GM21723 (cell line): ENCODE measurements around the gene PGM2.
A peak's percentile ranks its signal among the peaks of the same experiment; 100 is the strongest.

Experiments
- ATAC-seq: cut with Tn5 transposase; IDR thresholded peaks from one replicate; pipeline ENCODE4 v1.9.1; 2021; ENCODE audit warnings: mild to moderate bottlenecking, moderate library complexity; ENCODE audit not compliant: unreplicated experiment

The PGM2 gene

DNA sequence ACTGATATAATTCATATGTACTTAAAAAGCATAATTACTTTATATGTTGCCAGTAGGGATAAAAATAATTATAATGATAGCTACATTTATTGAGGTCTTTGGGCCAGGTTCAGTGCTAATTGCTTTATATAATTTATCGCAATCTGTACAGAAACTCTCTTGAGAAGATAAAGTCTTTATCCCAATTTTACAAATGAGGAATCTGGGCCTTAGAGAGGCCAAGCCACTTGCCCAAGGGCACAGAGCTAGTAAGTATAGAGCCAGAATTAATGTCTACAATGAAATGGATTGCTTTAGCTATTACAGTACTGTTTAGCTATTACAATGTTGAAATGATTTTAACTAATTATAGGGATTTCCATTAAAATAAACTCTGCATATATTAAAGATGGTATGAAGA lies 33.8 kb downstream of the PGM2 start:
- no peak for ATAC-seq

- no peak for ATAC-seq
Observed at GRCh38 chr4:37862961-37863360, 36.5 kb downstream of the PGM2 start.

- ATAC-seq: no peak
Observed at GRCh38 chr4:37864786-37865185, 38.3 kb downstream of the PGM2 start.

- no peak for ATAC-seq
Observed at GRCh38 chr4:37865450-37865849, 39.0 kb downstream of the PGM2 start.

DNA sequence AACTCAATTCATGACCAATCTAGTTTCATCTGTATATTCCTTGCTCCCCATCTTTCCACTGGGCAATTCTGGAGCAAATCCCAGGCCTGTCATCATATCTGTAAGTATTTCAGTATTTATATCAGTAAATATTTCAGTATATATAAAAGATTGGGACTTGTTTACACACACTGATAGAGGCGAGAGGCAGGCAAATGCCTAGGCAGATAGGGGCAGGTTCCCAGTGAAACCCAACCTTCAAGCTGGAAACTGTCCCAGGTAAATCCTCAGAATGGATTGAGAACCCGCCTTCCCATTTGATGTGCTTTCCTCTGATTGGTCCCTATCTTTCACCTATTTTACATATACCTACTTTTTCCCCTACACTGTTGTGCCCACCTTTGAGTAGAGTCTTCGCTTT lies 40.6 kb downstream of the PGM2 start:
- no peak for ATAC-seq

DNA sequence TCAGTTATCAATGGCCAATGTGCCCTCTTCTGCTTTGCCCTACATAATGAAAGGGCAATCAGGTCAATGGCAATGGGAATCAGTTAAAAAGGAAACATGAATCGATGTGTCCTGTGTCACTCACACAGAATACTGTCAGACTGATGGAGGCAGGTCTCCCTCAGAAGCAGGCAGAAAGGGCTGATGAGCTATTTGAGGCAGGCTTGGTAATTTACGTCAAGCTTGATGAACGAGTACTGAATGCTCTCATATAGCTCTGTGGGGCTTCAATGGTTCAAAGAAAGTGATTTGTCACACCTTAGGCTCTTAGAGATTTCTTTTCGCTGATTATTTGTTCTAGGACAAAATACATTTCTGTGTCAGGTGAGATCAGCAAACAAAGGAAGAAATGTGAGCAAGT lies 41.8 kb downstream of the PGM2 start:
- ATAC-seq: no peak

DNA sequence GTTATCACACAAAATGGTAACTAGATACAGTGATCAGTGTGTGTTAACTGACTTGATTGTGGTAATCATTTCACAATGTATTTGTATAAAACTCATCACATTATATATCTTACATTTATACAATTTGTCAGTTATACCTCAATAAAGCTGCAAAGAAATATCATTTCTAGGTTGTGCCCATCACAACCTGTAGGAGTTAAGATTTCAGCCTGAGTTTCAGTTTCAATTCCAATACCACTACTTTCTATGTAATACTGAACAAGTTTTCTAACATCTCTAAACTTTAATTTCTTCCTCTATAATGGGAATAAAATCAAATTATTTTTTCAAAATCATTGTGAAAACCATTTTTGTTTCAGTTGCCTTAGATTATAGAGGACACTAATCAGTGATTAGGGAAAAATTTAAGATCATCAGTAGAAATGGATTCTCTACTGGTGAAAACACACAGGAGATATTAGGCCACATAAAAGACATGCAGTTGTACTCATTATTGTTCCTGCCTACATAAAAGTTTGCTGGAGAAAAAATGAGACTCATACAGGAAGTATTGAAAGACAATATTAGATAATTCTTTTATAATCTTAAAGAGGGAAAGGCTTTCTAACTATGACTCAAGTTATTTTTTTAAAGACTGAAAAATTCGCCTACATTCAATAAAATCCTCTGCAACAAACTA lies 46.0 kb downstream of the PGM2 start:
- no peak for ATAC-seq

DNA sequence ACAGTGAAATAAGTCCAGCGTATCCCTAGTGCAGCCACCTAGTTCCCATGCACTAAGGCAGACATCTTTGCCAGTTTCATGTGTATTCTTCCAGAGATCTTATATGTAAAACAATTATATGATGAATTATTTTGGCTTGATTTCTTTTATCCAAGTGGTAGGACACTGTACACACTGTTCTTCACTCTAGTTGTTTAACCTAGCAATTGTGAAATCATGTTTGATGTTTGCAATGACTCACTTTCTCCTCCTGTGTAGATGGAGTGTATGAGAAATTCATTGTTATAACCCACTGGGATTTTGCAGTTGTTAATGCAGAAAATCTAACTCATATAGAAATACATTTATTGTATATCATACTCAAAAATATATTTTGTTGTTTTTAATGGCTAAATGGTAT lies 46.9 kb downstream of the PGM2 start:
- ATAC-seq: no peak

GRCh38 chr4:37876156-37876555 lies 49.7 kb downstream of the PGM2 start:
- no peak for ATAC-seq

DNA sequence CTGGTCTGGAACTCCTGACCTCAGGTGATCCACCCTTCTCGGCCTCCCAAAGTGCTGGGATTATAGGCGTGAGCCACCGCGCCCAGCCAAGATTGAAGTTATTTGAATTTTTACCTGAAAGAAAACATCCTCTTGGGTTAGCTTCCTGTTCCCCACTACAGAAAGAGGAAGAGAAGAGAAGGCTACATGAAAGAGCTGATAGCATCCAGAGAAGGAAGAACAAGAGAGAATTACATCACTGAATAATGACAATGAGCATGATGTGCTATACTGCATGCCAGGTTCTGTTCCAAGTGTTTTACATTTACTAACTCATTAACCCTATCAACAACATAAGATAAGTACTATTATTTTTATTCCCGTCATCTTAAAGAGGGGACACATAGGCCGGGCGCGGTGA lies 52.9 kb downstream of the PGM2 start:
- ATAC-seq: no peak

GRCh38 chr4:37881811-37882210 lies 55.3 kb downstream of the PGM2 start:
- no peak for ATAC-seq

GRCh38 chr4:37882665-37883296 lies 56.3 kb downstream of the PGM2 start:
- no peak for ATAC-seq

GRCh38 chr4:37884855-37885487 lies 58.5 kb downstream of the PGM2 start:
- no peak for ATAC-seq

GRCh38 chr4:37885496-37885895 lies 59.0 kb downstream of the PGM2 start:
- no peak for ATAC-seq

- ATAC-seq: peak; percentile 4
Observed at GRCh38 chr4:37889849-37890800, 63.6 kb downstream of the PGM2 start.

- ATAC-seq: peak; percentile 31
Observed at GRCh38 chr4:37890801-37891259, 64.3 kb downstream of the PGM2 start, which contains the start of gene TBC1D1. Gene TBC1D1, plus strand, starts transcription at chr4:37891084. Its CDS starts 11,012 bp downstream, at chr4:37902096.

DNA sequence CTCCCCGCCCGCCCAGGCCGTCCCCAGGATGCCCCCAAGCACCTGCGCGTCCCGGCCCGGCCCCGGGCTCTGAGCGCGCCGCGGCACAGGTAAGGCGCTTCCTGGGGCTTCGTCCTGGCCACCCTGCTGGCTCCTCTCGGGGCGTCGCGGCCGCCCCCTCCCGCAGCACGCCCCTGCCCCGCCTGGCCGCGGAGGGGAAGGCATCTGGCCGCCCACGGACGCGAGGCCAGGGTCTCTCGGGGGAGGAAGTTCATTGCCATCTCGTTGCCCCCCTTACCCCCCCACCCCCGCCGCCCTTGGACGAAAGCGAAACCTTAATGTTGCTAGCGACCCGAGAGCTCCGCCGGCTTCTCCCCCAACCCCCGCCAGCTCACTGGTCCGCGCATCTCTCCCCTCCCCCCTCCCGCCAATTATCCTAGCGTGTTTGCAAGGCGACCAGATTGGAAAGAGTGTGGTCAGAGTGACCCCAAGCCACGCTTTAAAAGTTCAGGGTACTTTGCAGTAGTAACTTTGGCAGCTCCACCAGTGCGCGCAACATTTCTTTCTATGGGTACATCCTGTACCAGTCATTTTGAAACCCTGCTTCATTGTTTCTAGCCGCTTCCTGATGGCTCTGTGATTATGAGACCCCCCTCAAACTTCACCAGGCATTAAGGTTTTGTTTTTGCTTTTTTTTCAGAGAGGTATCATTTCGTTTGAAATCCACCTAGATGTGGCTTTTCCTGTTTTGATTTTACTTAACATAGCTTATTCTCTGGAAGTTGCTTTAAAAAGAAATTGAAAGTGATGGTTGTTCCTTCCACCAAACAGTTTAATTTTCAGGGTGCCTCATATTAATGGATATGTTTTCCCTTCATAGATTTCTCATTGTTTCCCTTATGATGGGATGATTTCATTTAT lies 65.0 kb downstream of the PGM2 start:
- peak; percentile 64 for ATAC-seq

DNA sequence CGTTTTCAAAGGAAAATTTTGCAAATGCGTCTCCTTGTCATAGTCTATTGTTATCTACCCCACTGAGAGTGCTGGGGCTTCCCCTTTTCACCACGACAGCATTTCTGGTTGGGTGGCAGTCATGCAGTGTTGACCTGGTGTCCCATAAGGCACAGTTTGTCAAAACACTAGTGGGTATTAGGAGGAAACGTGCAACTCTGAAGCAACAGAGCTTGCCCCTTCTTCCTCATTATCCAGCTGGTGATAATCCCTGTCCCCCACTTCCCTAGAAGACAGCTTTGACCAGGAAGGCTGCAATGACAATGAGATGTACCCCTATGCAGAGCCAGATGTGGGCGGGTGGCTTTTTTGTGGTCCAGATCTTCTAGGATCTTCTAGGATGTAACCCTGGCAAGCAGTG lies 66.2 kb downstream of the PGM2 start:
- ATAC-seq: peak; percentile 59

DNA sequence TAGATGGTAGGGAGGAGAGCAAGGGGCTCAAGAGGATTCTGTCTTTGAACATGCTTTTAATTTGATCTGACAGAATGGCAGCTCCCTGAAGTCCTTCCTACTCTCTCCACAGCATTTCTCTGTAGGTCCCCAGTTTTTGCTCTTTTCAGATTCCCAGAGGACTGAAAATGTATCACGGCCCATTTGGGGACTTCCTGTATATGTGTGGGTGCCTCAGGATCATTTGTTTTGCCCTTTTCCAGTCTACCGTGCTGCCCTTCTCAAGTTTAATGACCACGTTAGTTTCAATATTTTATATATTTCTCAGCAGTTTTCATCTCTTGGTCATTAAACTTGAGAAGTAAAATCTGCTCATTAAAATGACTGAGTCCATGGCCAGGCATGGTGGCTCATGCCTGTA lies 66.7 kb downstream of the PGM2 start:
- no peak for ATAC-seq

GRCh38 chr4:37895271-37895670 lies 68.8 kb downstream of the PGM2 start:
- ATAC-seq: no peak
